Neural cell (in vitro differentiated cells): ENCODE data around the gene CEP85. TPM values are rescaled to one million over a fixed set of nuclear protein-coding genes. Genes with fewer than 3 reads are reported as not detected.

ENCODE experiments used
- H2AFZ ChIP-seq: fragments of 200-600, 300-800 bp; sonication (generic), shearing (Covaris generic); 2 replicates; pipeline ENCODE4 v1.6.0; 2014; ENCODE audit warnings: low read depth, mild to moderate bottlenecking, antibody characterized with exemption, low read length, moderate library complexity
- H3F3A ChIP-seq: fragments of 200-600 bp; shearing (Covaris generic); 2 replicates; pipeline ENCODE4 v1.6.1; 2016; ENCODE audit warnings: mild to moderate bottlenecking, moderate library complexity, mixed read lengths, antibody characterized with exemption, low read length; ENCODE audit not compliant: insufficient read depth, poor library complexity, severe bottlenecking
- H3K27ac ChIP-seq: fragments of 200-600, 300-800 bp; sonication (generic), shearing (Covaris generic); 2 replicates; pipeline ENCODE4 v1.5.1; 2014; ENCODE audit warnings: mild to moderate bottlenecking, low read length, moderate library complexity
- H3K27me3 ChIP-seq: fragments of 300-800, 200-600 bp; sonication (generic), shearing (Covaris generic); 2 replicates; pipeline ENCODE4 v1.6.0; 2014; ENCODE audit warnings: mild to moderate bottlenecking, low read depth, low read length, moderate library complexity; ENCODE audit not compliant: insufficient read depth
- H3K36me3 ChIP-seq: fragments of 300-800, 200-600 bp; sonication (generic), shearing (Covaris generic); 2 replicates; pipeline ENCODE4 v1.5.1; 2014; ENCODE audit warnings: mild to moderate bottlenecking, antibody characterized with exemption, low read length, moderate library complexity; ENCODE audit not compliant: insufficient read depth
- H3K4me2 ChIP-seq: fragments of 300-800, 200-600 bp; sonication (generic), shearing (Covaris generic); 2 replicates; pipeline ENCODE4 v1.6.0; 2014; ENCODE audit warnings: mild to moderate bottlenecking, low read length
- H3K4me3 ChIP-seq: fragments of 300-800, 200-600 bp; sonication (generic), shearing (Covaris generic); 2 replicates; pipeline ENCODE4 v1.5.1; 2014; ENCODE audit warnings: mild to moderate bottlenecking, low read length, moderate library complexity
- H3K79me2 ChIP-seq: fragments of 200-600 bp; shearing (Covaris generic); replicated peaks from 2 replicates; pipeline ENCODE4 v1.6.0; 2014; ENCODE audit warnings: mild to moderate bottlenecking, low read length, moderate library complexity; ENCODE audit not compliant: insufficient read depth
- H3K9ac ChIP-seq: fragments of 300-800, 200-600 bp; sonication (generic), shearing (Covaris generic); 2 replicates; pipeline ENCODE4 v1.6.1; 2016; ENCODE audit warnings: mild to moderate bottlenecking, low read length, mixed read lengths
- H3K9me2 ChIP-seq: fragments of 200-600 bp; shearing (Covaris generic); 2 replicates; pipeline ENCODE4 v1.6.1; 2016; ENCODE audit warnings: mild to moderate bottlenecking, low read length, mixed read lengths; ENCODE audit not compliant: insufficient read depth
- H3K9me3 ChIP-seq: fragments of 200-600, 300-800 bp; sonication (generic), shearing (Covaris generic); 2 replicates; pipeline ENCODE4 v1.6.1; 2016; ENCODE audit warnings: mild to moderate bottlenecking, mixed run types, low read length, moderate library complexity, mixed read lengths
- H4K20me1 ChIP-seq: fragments of 200-600 bp; shearing (Covaris generic); 2 replicates; pipeline ENCODE4 v1.6.1; 2016; ENCODE audit warnings: mild to moderate bottlenecking, mixed run types; ENCODE audit not compliant: insufficient read depth
- EP300 ChIP-seq: fragments of 450-650 bp; conservative IDR thresholded peaks from 2 replicates; pipeline ENCODE4 v1.6.1; 2014; ENCODE audit warnings: antibody characterized with exemption, mild to moderate bottlenecking, moderate library complexity; ENCODE audit not compliant: poor library complexity, severe bottlenecking
- EZH2 ChIP-seq: fragments of 200-600, 300-800 bp; shearing (Covaris generic), sonication (generic); IDR thresholded peaks from 2 replicates; pipeline ENCODE4 v1.6.1; 2014; ENCODE audit warnings: antibody characterized with exemption, low read length, borderline replicate concordance, mild to moderate bottlenecking; ENCODE audit not compliant: insufficient read depth, poor library complexity, severe bottlenecking
- MXI1 ChIP-seq: fragments of 450-650 bp; conservative IDR thresholded peaks from 2 replicates; pipeline ENCODE4 v1.6.1; 2014; ENCODE audit warnings: antibody characterized with exemption, mild to moderate bottlenecking; ENCODE audit not compliant: poor library complexity, severe bottlenecking
- POLR2AphosphoS5 ChIP-seq: IDR thresholded peaks from 2 replicates; pipeline ENCODE4 v1.6.1; 2012
- RAD21 ChIP-seq: fragments of 450-650 bp; conservative IDR thresholded peaks from 2 replicates; pipeline ENCODE4 v1.6.1; 2014; ENCODE audit warnings: antibody characterized with exemption, mild to moderate bottlenecking, moderate library complexity
- SMC3 ChIP-seq: fragments of 450-650 bp; conservative IDR thresholded peaks from 2 replicates; pipeline ENCODE4 v1.6.1; 2014; ENCODE audit warnings: antibody characterized with exemption, mild to moderate bottlenecking, moderate library complexity; ENCODE audit not compliant: poor library complexity
- TAF1 ChIP-seq: IDR thresholded peaks from 2 replicates; pipeline ENCODE4 v1.6.1; 2012; ENCODE audit warnings: low read depth
- polyA plus RNA-seq: library from polyadenylated mRNA; depleted of rRNA; stranded (reverse); fragments of >200 nt; gene quantifications from 2 replicates; pipeline ENCODE4 v1.2.3, GENCODE V29; 2014
- TF ChIP-seq, protein P1 (sequence below): IDR thresholded peaks from 2 replicates; pipeline ENCODE4 v1.6.1; 2012; ENCODE audit warnings: borderline replicate concordance
- TF ChIP-seq, protein P2 (sequence below): fragments of 450-650 bp; IDR thresholded peaks from 2 replicates; pipeline ENCODE4 v1.5.1; 2014; ENCODE audit warnings: antibody characterized with exemption, mild to moderate bottlenecking, moderate library complexity; ENCODE audit not compliant: poor library complexity, severe bottlenecking

The CEP85 gene
- polyA plus RNA-seq, 1 donor from 2014 or later, result 20.5 TPM

DNA sequence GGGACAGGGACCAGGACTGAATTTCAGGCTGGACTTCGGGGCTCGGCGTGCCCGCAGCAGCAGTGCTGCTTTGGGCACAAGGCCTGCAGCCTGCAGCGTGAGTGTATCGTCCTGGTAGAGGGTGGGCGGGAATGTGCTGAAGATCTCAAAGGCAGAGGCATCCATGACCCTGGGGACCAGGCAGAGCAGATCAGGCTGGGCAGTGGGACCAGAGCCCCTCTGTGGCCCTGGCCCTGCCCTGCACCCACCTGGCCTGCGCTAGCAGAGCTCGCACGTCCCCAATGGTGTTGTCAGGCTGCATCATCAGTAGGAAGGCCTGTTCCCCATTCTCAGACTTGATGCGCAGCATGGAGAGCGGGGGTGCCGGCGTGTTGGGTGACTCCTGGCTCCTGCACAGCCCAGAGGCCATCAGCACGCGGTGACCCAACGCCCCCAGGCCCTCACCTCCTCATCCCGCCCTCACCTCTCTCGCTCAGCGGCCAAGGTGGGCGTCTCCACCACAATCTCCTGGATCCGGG lies 48.5 kb downstream of the CEP85 start:
- Histone ChIP-seq H3K79me2 (peaks cover 5% of the 10 kb centered on the region), H3K9me2 (no peaks in the 10 kb centered on the region), H3K27me3 (no peaks in the 10 kb centered on the region), H4K20me1 (no peaks in the 10 kb centered on the region), H3K36me3 (no peaks in the 10 kb centered on the region), H3F3A (no peaks in the 10 kb centered on the region), H3K4me2 (no peak overlapping the region), H2AFZ (no peak overlapping the region), H3K4me3 (no peak overlapping the region), H3K9me3 (no peaks in the 10 kb centered on the region), H3K9ac (no peak overlapping the region), H3K27ac (no peak overlapping the region)
- no peak for TF ChIP-seq POLR2AphosphoS5
- no peak for TF ChIP-seq MXI1
- no peak for TF ChIP-seq TAF1
- TF ChIP-seq EP300, result no peak
- no peak for TF ChIP-seq EZH2
- TF ChIP-seq, protein P1, sequence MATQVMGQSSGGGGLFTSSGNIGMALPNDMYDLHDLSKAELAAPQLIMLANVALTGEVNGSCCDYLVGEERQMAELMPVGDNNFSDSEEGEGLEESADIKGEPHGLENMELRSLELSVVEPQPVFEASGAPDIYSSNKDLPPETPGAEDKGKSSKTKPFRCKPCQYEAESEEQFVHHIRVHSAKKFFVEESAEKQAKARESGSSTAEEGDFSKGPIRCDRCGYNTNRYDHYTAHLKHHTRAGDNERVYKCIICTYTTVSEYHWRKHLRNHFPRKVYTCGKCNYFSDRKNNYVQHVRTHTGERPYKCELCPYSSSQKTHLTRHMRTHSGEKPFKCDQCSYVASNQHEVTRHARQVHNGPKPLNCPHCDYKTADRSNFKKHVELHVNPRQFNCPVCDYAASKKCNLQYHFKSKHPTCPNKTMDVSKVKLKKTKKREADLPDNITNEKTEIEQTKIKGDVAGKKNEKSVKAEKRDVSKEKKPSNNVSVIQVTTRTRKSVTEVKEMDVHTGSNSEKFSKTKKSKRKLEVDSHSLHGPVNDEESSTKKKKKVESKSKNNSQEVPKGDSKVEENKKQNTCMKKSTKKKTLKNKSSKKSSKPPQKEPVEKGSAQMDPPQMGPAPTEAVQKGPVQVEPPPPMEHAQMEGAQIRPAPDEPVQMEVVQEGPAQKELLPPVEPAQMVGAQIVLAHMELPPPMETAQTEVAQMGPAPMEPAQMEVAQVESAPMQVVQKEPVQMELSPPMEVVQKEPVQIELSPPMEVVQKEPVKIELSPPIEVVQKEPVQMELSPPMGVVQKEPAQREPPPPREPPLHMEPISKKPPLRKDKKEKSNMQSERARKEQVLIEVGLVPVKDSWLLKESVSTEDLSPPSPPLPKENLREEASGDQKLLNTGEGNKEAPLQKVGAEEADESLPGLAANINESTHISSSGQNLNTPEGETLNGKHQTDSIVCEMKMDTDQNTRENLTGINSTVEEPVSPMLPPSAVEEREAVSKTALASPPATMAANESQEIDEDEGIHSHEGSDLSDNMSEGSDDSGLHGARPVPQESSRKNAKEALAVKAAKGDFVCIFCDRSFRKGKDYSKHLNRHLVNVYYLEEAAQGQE, result no peak
- no peak for TF ChIP-seq RAD21
- TF ChIP-seq SMC3, result no peak

DNA sequence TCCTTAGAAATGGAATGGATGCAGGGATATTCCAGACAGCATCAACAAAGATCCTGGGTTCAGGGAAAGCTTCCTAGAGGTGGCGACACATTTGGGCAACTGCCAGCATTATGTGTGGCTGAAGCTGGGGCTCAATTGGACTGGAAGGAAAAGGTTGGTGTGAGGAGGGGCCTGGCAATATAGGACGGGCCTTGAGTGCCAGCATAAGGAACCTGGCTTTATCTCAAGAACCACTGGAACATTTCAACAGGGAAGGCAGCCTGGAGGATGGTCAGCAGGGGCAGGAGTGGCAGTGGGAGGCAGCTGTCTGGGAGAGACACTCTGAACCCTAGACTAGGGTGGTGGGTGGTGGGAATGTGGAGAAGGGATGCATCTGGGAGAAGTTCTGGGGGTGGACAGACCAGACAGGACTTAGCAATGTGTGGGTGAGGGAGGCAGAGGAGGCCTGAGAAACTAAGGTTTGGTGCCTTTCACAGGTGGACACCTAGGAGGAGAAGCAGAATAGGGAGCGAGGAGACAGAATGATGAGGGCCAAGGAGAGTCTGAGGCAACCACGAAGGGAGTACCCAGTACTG lies 49.4 kb downstream of the CEP85 start:
- Histone ChIP-seq H3K9ac (no peak overlapping the region), H3F3A (no peaks in the 10 kb centered on the region), H3K4me2 (no peak overlapping the region)

More for the DNA sequence above, 49.4 kb downstream of the CEP85 start:
- no peaks in the 10 kb centered on the region for H3K27me3 ChIP-seq
- TF ChIP-seq, protein P2, sequence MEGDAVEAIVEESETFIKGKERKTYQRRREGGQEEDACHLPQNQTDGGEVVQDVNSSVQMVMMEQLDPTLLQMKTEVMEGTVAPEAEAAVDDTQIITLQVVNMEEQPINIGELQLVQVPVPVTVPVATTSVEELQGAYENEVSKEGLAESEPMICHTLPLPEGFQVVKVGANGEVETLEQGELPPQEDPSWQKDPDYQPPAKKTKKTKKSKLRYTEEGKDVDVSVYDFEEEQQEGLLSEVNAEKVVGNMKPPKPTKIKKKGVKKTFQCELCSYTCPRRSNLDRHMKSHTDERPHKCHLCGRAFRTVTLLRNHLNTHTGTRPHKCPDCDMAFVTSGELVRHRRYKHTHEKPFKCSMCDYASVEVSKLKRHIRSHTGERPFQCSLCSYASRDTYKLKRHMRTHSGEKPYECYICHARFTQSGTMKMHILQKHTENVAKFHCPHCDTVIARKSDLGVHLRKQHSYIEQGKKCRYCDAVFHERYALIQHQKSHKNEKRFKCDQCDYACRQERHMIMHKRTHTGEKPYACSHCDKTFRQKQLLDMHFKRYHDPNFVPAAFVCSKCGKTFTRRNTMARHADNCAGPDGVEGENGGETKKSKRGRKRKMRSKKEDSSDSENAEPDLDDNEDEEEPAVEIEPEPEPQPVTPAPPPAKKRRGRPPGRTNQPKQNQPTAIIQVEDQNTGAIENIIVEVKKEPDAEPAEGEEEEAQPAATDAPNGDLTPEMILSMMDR, result no peak
- TF ChIP-seq RAD21 (no peak), TAF1 (no peak), EP300 (no peak), POLR2AphosphoS5 (no peak), SMC3 (no peak), EZH2 (no peak), MXI1 (no peak)
- TF ChIP-seq, protein P1, result no peak
- no peaks in the 10 kb centered on the region for H3K9me3 ChIP-seq
- no peak overlapping the region for H3K27ac ChIP-seq
- no peaks in the 10 kb centered on the region for H3K36me3 ChIP-seq
- H3K4me3 ChIP-seq, result no peak overlapping the region
- peaks cover 5% of the 10 kb centered on the region for H3K79me2 ChIP-seq
- no peaks in the 10 kb centered on the region for H3K9me2 ChIP-seq
- no peak overlapping the region for H2AFZ ChIP-seq
- no peaks in the 10 kb centered on the region for H4K20me1 ChIP-seq
